GM20000 (cell line): ENCODE data around the gene MTCL3.
"Not testable (repeated sequence)": the region's sequence is repeated elsewhere in the genome, so short reads cannot be mapped to it uniquely, and the experiment has no call there.

Experiments
- DNase-seq: peaks from one replicate; pipeline ENCODE4 v3.0.0; 2012; ENCODE audit warnings: low spot score
- CTCF ChIP-seq: IDR thresholded peaks from 2 replicates; pipeline ENCODE4 v1.5.1; 2012; ENCODE audit warnings: mild to moderate bottlenecking, control low read depth; ENCODE audit errors: extremely low read depth, missing control alignments

Gene MTCL3

GRCh38 chr6:127434651-127435050 is 84.5 kb downstream of the MTCL3 start:
- no peak for DNase-seq
- TF ChIP-seq CTCF = no peak

- DNase-seq = not testable (repeated sequence)
Observed at GRCh38 chr6:127428562-127428961, 90.6 kb downstream of the MTCL3 start.

GRCh38 chr6:127423921-127424320 is 95.2 kb downstream of the MTCL3 start:
- TF ChIP-seq CTCF = no peak
- no peak for DNase-seq
